Iris pigment epithelial cell (primary cell): ENCODE results near the gene SLC24A3.
A peak's percentile ranks its signal among the peaks of the same experiment; 100 is the strongest.

Experiments
- DNase-seq: peaks from one replicate; pipeline ENCODE4 v3.0.0-alpha.2; 2011; ENCODE audit warnings: low read depth

SLC24A3 gene

DNA sequence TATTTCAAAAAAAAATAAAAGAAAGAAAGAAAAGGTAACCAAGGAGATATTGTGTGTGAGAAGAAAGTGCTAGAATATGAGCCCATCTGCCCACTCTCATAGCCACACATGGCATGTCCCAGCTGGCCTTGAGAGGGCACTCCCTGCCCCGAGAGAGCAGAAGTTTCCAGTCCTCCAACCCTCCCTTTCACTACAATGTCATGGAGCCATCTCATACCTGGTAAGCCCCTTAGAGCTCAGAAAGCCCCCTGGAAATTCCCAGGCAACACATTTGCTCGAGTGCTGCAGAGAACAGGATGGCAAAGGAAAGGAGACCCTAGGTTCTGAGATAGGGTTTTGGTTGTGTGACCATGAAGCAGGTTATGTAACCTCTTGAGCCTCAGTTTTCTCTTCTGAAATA lies 469.8 kb downstream of the SLC24A3 start:
- no peak for DNase-seq

DNA sequence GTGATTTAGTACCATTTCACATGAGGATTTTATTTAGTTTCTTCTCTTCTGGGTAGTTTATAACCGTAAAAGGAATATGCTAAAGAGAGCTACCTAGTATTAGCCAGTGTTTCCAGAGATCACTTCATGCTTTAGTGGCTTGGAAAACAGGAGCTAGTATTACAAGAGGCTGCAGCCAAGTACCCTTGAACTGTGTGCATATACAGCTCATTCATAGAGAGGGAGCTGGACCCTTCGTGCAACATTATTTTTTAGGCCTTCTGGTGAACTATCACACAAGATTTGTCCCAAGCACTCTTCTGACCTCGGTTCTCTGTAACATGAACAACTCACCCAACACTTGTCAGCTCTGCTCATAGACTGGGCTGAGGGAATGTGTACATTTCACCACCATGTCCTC lies 470.7 kb downstream of the SLC24A3 start:
- no peak for DNase-seq

DNA sequence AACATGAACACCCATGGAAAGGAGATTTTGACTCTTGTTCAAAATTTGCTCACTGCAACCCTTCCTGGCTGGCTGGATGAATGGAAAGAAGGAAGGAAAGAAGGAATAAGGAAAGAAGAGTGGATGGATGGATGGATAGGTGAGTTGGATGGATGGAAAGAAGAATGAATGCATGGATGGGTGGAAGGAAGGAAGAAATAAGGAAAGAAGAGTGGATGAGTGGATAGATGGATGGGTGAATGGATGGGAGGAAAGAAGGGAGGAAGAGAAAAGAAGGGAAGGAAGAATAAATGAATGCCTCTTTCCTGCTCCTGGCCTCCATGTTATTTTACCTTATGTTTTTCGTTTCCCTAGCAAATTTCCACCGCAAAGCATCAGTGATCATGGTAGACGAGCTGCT lies 471.4 kb downstream of the SLC24A3 start:
- no peak for DNase-seq

DNA sequence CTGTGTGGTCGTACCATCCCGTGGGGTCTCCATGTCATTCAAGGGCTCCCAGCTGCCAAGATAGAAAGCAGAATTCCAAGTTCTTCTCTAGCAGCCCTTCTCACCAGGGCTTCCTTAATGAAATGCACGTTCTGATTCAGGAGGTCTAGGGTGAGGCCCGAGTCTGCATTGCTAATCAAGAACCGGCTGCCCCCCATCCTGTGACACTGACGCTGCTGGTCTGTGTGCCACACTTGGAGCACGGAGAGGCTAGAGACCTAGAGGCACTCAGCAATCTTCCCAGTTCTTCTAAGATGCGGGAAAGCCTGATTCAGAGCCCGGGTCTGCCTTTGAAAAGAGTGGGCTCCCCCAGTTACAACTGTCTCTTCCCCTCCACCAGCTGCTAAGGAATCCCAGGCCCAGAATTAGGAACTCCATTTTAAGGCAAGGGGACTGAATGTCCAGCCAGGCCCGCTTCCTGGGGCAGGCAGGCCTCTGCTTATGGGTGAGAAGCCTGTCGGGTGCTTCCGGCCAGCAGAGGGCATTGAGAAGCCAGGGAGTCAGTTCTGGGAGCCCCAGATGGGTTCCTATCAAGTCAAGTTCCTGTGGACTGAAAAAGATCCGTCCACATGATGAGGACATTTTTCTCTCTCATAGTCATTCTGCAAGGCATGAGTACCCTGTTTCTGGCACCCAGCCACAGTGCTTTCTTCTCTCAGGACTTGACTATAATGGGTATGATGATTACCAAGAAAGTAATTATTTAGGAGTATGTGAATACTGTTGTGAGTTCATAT lies 475.8 kb downstream of the SLC24A3 start:
- DNase-seq, result peak; percentile 94

DNA sequence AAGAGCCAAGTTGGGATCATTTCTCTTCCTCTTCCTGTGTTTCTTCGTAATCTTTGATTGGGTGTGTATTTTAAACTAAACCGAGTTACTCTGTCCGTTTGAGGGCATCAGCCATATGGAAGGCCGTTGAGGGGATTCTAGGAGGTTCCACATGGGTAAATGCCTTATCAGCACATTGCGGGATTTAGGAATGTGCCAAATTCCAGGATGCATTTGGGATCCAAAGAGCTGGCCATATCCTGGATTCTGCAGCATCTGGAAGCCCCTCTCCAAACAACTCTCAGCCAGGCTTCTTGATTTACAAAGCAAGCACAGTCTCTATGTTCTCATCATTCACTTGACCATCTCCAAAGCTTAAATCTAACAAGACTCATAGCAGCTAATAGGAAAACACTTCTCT lies 478.0 kb downstream of the SLC24A3 start:
- no peak for DNase-seq

DNA sequence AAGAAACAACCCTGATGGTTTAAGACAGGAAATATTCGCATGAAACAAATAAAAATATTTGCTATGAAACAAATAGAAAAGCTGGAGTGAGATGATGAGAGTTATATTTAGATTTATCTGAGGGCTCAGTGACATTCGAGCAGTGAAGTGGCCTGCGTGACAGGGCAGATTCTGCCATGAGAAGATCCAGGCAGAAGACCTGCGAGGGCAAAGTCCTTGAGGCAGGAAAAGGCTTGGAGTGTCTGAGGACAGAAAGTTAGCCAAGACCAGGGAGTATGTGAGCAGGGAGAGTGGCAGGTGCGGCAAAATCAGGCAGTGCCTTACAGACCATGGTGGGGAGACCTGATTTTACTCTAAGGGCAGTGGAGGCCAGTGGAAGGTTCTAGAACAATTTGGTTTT lies 478.7 kb downstream of the SLC24A3 start:
- DNase-seq, result no peak

DNA sequence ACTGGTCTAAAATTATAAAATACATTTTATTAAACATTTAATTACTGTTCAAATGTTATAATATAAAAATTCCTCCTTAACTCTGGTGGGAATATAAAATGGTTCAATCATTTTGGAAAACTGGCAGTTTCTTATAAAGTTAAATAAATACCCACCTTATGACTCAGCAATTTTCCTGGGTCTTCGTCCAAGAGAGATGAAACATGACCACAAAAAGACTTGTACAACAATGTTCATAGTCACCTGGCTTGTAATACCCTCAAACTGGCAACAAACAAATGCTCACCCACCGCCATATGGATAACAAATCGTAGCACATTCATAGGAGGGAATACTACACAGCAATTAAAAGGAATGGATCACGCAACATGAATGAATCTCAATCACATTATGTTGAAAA lies 479.7 kb downstream of the SLC24A3 start:
- DNase-seq, result peak; percentile 59

DNA sequence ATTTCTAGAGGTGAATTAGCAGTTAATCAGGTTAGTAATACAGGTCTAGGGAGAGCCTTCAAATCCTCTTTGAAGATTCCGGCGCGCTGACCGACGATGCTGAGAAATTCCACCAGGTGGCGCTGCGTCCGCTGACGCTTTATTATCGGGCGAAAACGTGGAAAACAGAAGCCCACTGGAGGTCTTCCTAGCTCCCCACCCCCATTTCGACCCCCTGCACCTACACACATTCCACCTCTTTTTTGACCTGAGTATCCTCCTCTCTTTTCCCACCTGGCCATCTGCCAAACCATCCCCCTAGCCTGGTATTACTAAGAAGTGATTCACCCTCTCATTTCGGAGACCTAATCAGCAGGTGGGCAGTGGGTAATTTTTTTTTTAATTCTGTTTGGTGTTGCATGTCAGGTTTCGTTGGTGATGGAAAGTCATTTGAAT lies 480.3 kb downstream of the SLC24A3 start:
- DNase-seq, result peak; percentile 28

DNA sequence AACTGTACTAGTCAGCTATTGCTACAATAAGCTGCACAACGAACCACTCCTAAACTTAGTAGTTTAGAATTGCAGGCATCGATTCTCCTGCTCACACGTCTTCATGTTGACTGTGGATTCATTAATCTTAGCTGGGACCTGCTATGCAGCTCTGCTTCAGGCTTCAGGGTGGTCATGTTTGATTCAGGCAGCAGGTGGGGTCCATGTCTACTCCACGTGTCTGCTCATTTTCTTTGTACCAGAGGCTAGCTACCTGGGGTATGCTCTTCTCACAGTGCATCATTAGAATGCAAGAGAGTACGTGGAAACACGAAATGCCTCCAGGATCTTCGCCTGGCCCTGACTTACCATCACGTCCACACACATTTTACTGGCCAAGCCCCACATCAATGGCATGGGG lies 481.1 kb downstream of the SLC24A3 start:
- DNase-seq, result no peak

DNA sequence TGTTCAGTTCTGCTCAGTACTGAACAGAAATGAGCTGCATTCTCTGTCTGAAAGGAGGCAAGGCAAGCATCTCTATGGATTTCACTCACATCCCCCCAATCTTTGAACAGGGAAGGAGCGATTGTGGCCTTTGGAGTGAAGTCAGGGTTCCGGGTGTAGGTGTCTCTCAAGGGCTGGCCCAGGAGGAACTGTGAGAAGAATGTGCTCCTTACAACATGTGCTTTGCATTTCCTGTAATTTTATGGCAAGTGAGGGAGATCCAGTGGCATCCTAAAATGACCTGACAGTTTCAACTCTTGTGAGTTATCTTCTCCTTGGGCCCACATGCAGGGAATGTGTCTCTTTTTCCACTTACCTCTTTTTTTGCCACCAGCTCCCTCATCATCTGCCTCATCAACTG lies 482.6 kb downstream of the SLC24A3 start:
- DNase-seq, result no peak

DNA sequence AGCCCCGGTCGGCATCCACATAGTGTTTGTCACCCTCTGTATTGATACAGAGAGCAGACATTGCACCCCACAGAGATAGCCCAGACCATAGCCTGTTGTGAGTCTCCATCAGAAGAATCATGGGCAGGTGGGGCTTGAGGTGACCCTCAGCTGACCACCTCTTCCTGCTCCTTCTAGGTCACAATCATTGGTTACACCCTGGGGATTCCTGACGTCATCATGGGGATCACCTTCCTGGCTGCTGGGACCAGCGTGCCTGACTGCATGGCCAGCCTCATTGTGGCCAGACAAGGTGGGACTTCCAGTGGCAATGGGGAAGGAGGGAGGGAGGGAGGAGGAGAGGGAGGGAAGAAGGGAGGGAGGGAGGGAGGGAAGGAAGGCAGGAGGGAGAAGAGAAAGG lies 484.2 kb downstream of the SLC24A3 start:
- DNase-seq, result no peak

DNA sequence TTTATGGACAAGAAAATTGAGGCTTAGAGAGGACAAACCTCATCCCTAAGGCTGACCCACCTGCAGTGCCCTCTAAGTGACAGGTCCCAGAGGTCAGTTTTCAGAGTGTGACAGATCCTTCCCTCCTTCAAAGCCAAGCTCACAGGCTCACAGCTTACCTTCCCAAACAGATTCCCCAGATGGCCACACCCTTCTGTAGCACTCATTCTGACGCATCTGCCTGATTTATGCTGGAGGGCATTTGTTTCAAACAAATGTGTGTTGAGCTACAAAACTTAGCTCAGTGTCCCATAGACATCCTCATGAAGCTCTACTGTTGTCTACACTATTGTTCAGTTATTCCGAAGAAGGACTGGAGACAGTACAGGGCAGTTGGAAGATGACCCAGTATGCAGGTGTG lies 485.0 kb downstream of the SLC24A3 start:
- DNase-seq, result no peak

DNA sequence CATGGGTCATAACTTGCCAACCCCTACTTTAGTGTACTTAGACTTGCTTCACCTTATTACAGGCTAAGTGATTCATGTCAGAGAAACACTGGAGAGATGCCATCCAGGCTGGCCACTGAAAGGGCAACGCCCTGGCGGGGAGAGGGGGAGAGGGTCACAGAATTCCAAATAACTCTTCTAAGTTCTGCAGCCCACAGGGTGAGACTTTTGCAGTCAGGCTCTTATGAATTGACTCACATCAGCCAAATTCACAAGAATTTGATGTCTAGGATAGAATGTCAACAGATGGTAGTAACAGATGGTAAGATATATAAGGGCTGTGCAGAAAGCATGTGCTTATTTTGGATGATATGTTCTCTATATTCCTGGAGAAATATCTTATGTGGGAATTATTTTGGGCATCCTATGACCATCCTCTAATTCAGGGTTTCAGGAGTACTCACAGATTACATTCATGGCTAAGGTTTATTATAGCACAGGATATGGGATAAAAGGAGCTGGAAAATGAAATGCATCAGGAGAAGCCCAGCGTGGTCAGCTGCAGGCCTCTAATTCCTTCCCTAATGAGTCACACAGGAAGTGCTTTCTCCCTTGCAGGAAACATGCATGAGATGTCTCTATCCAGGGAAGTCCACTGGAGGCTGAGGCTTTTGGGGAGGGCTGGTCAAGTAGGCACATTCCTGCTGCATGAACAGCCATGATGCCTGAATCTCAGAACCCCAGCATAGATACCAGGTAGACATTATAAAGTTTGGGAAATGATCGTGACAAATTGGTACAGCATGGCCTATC lies 486.9 kb downstream of the SLC24A3 start:
- DNase-seq, result peak; percentile 88

DNA sequence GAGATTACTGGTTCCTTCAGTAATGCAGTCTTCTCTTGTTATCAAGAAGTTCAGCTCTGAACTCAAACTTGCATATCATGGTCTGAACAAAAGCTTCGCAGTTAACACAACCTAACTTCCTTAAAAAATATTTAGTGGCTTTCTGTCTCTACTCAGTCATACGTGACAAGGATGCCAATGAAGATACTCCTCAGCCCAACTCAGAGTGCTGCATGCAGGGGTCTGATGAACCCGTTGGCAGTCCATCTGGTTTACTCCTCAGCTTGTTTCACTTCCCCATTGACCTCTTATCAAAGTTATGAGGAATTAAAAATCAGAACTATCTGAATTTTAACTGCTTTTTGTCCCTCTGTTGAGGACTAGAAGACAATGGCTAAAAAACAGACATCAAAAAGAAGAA lies 489.0 kb downstream of the SLC24A3 start:
- DNase-seq, result no peak

DNA sequence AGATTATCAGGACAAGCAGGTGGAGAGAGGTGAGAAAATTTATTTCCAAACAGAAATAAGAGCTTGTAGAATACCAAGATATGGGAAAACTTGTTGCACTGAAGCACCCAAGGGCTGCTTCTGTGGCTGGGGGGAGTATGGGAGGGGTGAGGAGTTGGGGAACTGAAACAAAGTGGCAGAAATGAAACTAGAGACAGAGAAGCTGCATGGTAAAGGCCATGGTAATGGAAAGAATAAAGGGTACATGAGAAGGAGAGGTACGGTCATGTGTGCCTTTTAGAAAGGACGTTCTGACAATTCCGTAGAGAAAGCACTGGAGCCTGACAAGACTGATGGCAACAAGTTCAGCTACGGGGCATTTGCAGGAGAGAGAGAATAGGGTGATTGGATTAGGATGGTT lies 494.0 kb downstream of the SLC24A3 start:
- DNase-seq, result no peak

DNA sequence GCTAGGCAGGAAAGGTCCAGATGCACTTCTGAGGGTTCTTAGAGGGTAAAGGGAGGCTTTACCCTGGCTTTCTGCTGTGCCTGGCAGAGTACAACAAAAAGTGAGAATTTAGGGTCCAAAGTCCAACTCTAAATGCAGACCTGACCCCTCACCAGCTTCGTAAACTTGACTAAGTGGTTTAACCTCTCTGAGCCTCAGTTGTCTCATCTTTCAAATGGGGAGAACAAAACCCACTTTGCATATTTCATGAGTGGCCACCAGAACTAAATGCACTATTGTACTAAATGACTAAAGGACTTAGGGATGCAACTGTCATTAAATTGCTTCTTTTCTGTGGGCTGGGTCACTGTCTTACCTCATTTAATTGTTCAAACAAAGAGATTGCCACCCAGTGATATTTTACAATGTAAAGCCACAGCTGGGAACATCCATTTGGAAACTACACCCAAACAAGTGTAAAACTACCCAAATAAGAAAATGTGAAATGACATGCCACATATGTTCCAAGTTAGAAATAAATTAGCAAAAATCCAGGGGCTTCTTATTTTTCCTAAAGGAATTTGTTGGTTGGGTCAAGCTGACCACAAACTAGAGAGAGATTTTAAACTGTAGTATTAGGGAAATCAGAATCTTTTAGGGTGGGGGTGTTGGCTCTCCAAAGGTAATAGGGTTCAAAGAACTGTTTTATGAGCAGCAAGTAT lies 497.3 kb downstream of the SLC24A3 start:
- DNase-seq, result no peak

DNA sequence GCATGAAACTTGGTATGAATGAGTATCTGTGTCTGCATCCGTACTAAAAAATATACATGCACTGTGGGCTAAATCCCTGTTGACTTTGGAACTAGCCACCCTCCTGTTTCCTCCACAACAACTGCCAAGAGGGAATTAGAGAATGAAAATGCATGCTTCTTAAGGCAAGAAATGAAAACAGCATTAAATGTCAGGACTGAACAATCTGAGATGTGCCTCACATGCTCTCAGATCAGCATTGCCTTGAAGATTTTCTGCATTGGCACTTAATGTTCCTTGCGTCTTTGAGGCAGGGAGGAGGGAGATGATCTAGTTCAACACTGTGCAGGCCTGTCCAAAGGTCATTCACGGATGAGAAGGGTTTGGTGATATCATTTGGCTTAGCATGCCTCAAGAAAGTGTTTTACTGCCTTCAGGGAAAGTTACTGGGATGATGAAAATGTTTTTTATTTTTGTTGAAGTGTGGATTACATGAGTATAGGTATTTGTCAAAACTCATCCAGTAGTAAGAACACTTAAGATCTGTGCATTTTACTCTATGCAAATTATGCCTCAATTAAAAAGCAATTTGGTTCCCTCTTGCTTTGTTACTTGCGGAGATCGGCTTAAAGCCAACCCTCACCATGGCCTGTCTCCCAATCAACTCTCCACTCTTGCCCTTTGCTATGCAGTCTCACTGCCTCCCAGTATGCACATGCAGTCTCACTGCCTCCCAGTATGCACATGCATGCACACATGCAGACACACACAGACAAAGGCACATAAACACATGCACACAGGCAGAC lies 498.1 kb downstream of the SLC24A3 start:
- no peak for DNase-seq

DNA sequence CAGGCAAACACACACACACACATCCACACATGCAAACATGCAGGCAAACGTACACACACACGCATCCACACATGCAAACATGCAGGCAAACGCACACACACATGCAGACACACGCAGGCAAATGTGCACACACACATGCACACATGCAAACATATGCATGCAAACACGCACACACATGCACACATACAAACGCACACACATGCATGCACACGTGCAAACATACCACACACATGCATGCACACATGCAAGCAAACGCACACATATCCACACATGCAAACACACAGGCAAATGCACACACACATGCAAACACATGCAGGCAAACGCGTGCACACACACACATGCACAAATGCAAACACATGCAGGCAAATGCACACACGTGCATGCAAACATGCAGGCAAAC lies 498.7 kb downstream of the SLC24A3 start:
- DNase-seq, result no peak

DNA sequence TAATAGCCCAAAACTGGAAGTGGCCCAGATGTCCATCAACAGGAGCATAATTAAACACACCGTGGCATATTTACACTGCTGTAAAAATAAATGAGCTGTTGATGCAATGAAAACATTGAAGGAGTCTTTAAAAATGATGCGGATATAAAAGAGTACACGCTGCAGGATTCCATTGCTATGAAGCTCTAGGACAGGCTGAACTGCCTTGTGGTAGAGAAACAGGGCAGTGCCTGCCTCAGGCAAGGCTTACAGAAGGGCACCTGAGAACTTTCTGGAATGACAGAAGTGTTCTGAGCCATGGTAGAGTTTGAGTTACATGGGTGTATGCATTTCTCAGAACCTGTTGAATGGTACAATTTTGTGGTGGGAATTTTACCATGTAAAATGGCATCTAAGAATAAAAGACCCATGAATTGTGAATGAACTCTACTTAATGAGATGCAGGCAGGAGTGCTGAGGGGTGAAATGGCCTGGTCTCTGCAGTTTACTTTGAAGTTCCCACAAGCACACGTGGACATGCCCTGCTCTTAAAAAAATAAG lies 500.3 kb downstream of the SLC24A3 start:
- DNase-seq, result no peak

DNA sequence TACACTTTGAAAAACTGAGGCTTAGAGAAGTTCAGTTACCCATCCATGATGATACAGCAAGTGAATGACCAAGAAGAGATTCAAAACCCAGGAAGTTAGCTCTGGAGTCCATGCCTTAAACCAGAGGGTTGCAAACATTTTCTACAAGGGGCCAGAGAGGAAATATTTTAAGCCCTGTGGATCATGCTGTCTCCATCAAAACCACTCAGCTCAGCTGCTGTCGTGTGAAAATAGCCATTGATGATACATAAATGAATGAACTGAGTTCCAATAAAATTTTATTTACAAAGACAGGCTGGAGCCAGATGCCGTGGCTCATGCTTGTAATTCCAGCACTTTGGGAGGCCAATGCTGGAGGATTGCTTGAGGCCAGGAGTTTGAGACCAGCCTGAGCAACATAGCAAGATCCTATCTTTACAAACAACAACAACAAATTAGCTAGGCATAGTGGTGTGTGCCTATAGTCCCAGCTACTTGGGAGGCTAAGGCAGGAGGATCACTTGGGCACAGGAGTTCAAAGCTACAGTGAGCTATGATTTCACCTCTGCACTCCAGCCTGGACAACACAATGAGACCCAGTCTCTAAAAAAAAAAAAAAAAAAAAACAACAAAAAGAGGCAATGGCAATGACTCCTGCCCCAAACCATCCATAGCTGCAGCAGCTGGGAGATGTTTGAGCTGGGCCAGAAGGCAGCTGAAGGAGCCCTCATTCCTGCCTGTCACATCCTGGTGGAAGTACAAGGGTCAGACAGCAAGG lies 501.6 kb downstream of the SLC24A3 start:
- DNase-seq, result no peak

DNA sequence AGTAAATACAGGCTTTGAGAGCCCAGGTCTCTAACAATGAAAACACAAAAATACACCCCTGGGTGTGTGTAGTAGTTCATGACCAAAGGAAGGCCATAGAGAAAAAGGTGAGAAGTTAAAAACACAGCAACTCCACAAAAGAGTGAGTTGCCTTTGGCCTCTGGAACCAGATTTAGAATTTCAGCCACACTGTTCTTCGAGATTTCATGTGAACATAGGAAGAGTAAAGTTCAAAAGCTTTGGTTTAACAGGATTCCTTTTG lies 502.1 kb downstream of the SLC24A3 start:
- no peak for DNase-seq
